ENCODE data around the gene NOXA1. TPM values are rescaled to one million over a fixed set of nuclear protein-coding genes. Genes with fewer than 3 reads are reported as not detected.
A peak's percentile ranks its signal among the peaks of the same experiment; 100 is the strongest.

The NOXA1 gene
- total RNA-seq, 1 donor from 2014 or later = 3.9 TPM

DNA sequence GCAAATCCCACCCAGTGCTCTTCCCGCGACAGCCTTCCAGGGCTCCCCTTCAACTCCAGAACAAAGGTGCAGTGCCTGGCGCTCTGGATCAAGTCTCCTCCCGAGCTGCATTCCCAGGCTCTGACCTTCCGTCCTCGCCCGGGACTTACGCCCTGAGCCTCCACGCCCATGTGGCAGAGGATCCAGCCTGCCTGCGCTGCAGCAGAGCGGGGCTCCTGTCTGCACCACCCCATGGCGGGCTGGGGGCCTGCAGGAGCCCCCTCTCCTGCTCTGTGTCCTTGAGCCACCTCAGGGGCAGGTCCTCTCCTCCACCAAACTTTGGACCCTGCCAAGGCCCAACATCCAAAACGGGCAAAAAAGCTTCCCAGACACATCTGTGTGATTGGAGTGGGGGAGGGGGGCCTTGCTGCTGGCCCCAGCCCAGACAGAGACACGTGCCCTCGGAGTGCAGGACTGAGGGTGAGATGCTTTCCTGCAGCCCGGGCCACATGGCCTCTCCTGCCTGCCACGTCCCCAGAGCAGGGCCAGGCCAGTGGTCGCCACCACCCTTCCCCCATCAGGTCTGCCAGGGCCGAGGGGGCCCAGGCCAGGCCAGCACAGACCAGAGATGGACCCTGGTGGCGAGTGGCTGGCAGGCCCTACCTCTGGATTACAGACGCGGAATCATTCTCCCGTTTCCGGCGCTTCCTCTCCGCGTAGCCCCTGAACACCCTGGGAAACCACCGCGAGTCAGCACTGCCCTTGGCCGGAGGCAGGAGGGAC is 31.6 kb downstream of the NOXA1 start:
- TF ChIP-seq, protein P1, sequence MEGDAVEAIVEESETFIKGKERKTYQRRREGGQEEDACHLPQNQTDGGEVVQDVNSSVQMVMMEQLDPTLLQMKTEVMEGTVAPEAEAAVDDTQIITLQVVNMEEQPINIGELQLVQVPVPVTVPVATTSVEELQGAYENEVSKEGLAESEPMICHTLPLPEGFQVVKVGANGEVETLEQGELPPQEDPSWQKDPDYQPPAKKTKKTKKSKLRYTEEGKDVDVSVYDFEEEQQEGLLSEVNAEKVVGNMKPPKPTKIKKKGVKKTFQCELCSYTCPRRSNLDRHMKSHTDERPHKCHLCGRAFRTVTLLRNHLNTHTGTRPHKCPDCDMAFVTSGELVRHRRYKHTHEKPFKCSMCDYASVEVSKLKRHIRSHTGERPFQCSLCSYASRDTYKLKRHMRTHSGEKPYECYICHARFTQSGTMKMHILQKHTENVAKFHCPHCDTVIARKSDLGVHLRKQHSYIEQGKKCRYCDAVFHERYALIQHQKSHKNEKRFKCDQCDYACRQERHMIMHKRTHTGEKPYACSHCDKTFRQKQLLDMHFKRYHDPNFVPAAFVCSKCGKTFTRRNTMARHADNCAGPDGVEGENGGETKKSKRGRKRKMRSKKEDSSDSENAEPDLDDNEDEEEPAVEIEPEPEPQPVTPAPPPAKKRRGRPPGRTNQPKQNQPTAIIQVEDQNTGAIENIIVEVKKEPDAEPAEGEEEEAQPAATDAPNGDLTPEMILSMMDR (IDR thresholded peaks at IDR 0.05) = no peak
- peaks cover 7% of the 10 kb centered on the region for H3K36me3 Mint-ChIP-seq (ENCODE audit: low read depth)
- no peaks in the 10 kb centered on the region for H3K27me3 Mint-ChIP-seq
- ATAC-seq (ENCODE audit: low read depth) (no peak), DNase-seq (no peak)
- intact Hi-C loops (cut with micrococcal nuclease) = loop anchor here (1.0 kb wide), 1 partner anchor 31 kb away; the partner anchor contains the start of genes EXD3 and NOXA1
- POLR2A ChIA-PET = interaction anchor here (1.4 to 1.8 kb wide), 3 partner anchors 32 to 214 kb away, joined by 3 to 7 read pairs (median 4); partner anchors contain the start of genes EXD3, NOXA1 and TUBB4B
- CTCF ChIA-PET = no interaction called here
- H3K4me3 Mint-ChIP-seq = peak overlapping the region; percentile 83
- peak overlapping the region; percentile 71 for H3K27ac Mint-ChIP-seq
- H3K9me3 Mint-ChIP-seq = no peaks in the 10 kb centered on the region
- H3K4me1 Mint-ChIP-seq = peaks cover 27% of the 10 kb centered on the region

DNA sequence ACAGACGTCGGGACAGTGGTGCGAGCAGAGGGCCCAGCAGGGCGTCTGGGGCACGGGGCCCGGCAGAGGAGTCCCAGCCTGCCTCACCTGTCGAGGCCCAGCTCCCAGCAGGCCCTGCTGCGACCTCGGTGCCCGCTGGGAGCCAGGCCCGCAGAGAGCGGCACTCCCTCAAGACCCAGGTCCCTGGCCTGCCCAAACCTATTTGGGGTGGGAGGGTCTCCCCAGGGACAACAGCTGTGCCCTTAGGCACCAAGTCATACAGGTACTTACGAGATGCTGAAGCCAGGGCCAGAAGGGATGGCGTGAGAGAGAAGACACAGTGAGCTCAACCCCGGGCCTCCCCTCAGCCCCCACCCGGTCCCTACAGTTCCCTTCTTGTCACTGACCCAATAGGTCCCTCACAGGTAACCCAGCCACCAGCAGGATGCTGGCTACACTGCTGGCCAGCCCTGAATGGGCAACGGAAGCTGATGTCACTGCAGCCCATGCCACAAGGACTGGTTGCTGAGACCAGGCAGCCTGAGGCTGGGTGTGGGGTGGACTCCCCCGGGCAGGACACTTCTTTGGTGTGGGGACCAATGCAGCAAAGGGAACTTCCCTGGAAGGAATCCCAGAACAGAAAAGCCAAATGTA is 32.3 kb downstream of the NOXA1 start:
- no peak for ATAC-seq (ENCODE audit: low read depth)
- H3K36me3 Mint-ChIP-seq (ENCODE audit: low read depth) = peaks cover 7% of the 10 kb centered on the region
- H3K4me1 Mint-ChIP-seq = peaks cover 29% of the 10 kb centered on the region
- no peaks in the 10 kb centered on the region for H3K9me3 Mint-ChIP-seq
- peak; percentile 15 for DNase-seq
- H3K27ac Mint-ChIP-seq = no peak overlapping the region
- CTCF ChIA-PET = no interaction called here
- TF ChIP-seq, protein P1 (IDR thresholded peaks at IDR 0.05) = no peak
- intact Hi-C loops (cut with micrococcal nuclease) = no loop called here
- POLR2A ChIA-PET = interaction anchor here (0.8 to 1.6 kb wide), 2 partner anchors 135 to 214 kb away, joined by 3 read pairs; partner anchors contain the start of gene TUBB4B
- H3K4me3 Mint-ChIP-seq = peak overlapping the region; percentile 29
- H3K27me3 Mint-ChIP-seq = no peaks in the 10 kb centered on the region

DNA sequence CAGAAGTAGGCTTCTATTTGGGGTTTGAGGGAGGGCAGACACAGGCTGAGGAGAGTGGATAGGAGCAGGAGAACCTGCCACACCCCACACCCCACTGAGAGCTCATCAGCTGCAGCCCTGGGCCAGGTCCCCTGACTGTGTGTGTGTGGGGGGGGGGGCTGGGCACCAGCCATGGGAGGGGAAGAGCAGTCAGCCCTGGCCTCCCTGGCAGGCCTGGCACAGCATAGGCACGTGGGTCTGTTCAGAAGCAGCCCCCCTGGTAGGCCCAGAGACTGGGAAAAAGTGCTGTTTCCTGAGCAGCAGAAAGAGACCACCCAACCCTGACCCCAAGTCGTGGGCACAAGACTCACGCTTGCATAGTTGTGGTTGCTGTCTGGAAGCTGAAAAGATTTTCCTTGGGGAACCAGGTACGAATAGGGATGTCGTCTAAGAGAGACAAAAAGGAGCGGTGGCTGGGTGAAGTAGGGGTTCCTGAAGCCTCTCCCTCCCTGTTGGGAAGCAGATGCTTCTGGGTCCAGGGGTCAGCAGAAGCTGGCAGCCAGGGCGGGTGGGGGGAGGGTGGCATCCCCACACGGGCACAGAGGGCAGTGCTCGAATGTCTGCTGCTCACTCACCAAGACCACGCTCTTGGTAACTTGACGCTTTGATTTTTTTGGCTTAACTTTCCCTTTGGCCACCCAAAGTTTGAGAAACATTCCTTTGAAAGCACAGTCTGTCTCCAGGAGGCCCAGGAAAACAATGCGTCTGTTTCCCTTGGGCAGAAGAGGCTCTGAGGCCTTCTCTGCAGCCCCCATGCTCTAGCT is 33.1 kb downstream of the NOXA1 start:
- Mint-ChIP-seq H3K4me1 (peaks cover 29% of the 10 kb centered on the region), H3K27ac (no peak overlapping the region)
- POLR2A ChIA-PET = interaction anchor here (0.8 to 1.6 kb wide), 3 partner anchors 135 to 729 kb away, joined by 3 read pairs; partner anchors contain the start of gene TUBB4B

DNA sequence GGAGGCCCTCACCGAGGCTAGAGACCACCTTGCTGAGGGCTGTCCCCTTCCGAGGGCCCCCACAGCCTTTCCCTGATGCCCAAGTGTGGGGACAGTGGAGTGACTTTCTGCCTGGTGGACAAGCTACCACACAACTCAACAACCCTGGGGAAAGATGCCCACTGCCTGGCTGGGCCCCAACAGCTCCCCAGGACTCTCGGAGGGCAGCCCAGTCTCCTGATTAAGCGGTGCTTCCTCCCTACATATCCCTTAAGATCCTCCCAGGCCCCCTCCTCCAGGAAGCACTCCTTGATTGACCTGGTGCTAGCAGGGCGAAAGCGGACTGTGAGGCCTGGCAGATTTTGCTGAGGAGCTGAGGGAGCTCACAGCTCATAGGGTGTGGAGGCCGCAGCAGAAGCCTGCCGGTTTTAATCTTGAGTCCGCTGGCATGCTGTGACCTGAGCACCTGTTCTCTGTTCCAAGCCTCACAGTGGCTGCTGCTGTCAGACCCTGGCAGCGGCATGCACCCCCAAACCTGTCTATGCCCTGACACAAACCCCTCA is 33.7 kb downstream of the NOXA1 start:
- H3K27me3 Mint-ChIP-seq = no peaks in the 10 kb centered on the region
- H3K9me3 Mint-ChIP-seq = no peaks in the 10 kb centered on the region
- ChIA-PET CTCF (interaction anchor here (1.2 kb wide), 1 partner anchor 13 kb away, joined by 3 read pairs; no protein-coding TSS in a partner anchor), POLR2A (interaction anchor here (0.8 to 1.6 kb wide), 2 partner anchors 216 to 730 kb away, joined by 3 read pairs; partner anchors contain the start of gene TUBB4B)
- H3K36me3 Mint-ChIP-seq (ENCODE audit: low read depth) = peaks cover 7% of the 10 kb centered on the region
- H3K27ac Mint-ChIP-seq = no peak overlapping the region
- ATAC-seq (ENCODE audit: low read depth) = no peak
- peak; percentile 11 for DNase-seq
- peaks cover 32% of the 10 kb centered on the region for H3K4me1 Mint-ChIP-seq
- intact Hi-C loops (cut with micrococcal nuclease) = no loop called here
- TF ChIP-seq, protein P1 (IDR thresholded peaks at IDR 0.05) = no peak
- no peak overlapping the region for H3K4me3 Mint-ChIP-seq

More for the DNA sequence above, 33.1 kb downstream of the NOXA1 start:
- intact Hi-C loops (cut with micrococcal nuclease) = no loop called here
- Mint-ChIP-seq H3K36me3 (ENCODE audit: low read depth) (peaks cover 7% of the 10 kb centered on the region), H3K4me3 (peak overlapping the region; percentile 29), H3K9me3 (no peaks in the 10 kb centered on the region), H3K27me3 (no peaks in the 10 kb centered on the region)
- ATAC-seq (ENCODE audit: low read depth) = no peak
- DNase-seq = peak; percentile 10
- TF ChIP-seq, protein P1 (IDR thresholded peaks at IDR 0.05) = no peak
- CTCF ChIA-PET = interaction anchor here (1.2 kb wide), 1 partner anchor 13 kb away, joined by 3 read pairs; no protein-coding TSS in a partner anchor

Measured in activated B cell treated with CpG ODN at 0.5 μM for 24 hours (primary cell).